Activated T-cell treated with anti-CD3 and anti-CD28 coated beads for 4 hours (primary cell): ENCODE results near the gene GLDN.

ENCODE experiments used
- DNase-seq: peaks from one replicate; pipeline ENCODE4 v3.0.0-alpha.2; 2020

The GLDN gene

GRCh38 chr15:51341366-51342226, at the start of gene GLDN:
TSS of gene GLDN (plus strand) at chr15:51341655. CDS start at chr15:51341685, 30 bp downstream.
- no peak for DNase-seq

DNA sequence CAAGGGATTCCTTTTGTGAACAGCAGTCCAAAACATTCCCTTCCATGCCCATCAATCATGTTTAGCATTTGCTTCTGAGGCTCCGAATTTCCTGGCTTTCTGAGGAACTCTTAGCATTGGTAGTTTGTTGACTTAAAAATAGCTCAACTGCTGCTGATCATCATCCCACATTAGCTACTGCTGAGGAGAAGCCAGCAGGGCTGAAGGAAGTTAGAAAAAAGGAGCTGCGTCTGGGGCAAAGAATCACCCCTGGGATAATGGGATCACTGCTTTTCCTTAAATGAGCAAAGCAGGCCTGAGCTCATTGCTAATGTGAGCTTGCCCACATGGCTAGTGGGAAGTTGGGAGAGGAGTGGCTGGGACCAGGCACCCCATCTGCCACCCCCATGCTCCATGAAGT, 42.8 kb upstream of the GLDN start:
- DNase-seq = no peak

GRCh38 chr15:51299187-51300015, 42.1 kb upstream of the GLDN start:
- no peak for DNase-seq

GRCh38 chr15:51302480-51302879, 39.0 kb upstream of the GLDN start:
- no peak for DNase-seq

GRCh38 chr15:51303462-51303980, 37.9 kb upstream of the GLDN start:
- no peak for DNase-seq

DNA sequence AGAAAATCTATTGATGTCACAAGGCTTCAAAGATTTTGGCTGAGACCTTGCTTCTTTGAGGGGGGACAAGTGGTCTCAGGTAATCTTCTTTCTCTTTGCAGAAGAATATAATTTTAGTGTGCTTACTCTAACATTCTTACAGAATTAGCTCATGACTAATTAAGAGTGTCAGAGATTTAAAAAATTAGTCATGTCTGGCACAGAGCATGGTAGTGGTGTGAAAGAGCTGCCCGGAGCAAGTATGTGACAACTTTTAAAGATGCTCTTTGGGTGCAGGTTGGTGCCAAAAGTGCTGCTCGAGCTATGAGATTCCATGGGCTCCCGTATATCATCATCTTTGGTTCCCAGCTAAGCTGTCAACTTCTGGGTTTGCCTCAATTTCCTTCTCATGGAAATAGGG, 34.1 kb upstream of the GLDN start:
- DNase-seq = no peak

- DNase-seq = no peak
These were observed 33.6 kb upstream of the GLDN start for GRCh38 chr15:51307811-51308210.

GRCh38 chr15:51310064-51310463, 31.4 kb upstream of the GLDN start:
- DNase-seq = no peak

- no peak for DNase-seq
These were observed 29.9 kb upstream of the GLDN start for GRCh38 chr15:51311510-51311909.

- no peak for DNase-seq
These were observed 29.0 kb upstream of the GLDN start for GRCh38 chr15:51312166-51313073.

DNA sequence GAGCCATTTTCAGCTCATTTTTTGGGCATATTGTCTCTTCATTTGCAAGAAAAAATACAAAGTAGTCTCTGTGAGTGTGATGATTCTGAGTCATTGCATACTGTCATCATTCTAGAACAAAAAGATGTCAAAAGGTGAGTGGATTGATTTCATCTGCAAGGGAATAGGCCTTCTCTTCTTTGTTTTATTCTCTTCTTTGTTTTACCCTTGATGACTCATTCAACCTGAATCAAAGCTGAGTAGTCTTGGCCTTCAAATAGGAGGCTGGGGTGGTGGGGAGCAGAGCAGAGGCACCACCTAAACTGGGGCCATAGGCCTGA, 28.4 kb upstream of the GLDN start:
- no peak for DNase-seq

GRCh38 chr15:51313644-51314280, 27.7 kb upstream of the GLDN start:
- DNase-seq = no peak

GRCh38 chr15:51314391-51315337, 26.8 kb upstream of the GLDN start:
- DNase-seq = no peak

DNA sequence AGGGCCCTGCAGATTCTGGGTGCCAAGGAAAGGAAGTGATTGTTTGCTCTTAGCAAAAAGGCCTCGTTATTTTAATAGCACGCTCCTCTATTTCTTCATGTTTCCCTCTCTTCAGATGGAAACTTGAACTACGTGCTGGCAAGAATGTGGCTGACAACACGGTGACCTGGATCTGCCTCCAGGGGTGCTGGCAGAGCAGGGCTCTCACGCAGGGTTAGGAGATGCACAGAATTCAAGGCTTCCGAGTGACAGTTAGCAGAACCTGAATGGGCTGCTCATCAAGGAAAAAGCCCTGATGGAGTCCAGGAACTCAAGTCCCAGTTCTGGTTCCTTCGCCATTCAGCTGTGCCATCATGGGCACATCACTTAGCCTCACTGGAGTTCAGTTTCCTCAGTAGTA, 25.7 kb upstream of the GLDN start:
- DNase-seq = no peak

- DNase-seq = no peak
These were observed 24.8 kb upstream of the GLDN start for GRCh38 chr15:51316636-51317035.

DNA sequence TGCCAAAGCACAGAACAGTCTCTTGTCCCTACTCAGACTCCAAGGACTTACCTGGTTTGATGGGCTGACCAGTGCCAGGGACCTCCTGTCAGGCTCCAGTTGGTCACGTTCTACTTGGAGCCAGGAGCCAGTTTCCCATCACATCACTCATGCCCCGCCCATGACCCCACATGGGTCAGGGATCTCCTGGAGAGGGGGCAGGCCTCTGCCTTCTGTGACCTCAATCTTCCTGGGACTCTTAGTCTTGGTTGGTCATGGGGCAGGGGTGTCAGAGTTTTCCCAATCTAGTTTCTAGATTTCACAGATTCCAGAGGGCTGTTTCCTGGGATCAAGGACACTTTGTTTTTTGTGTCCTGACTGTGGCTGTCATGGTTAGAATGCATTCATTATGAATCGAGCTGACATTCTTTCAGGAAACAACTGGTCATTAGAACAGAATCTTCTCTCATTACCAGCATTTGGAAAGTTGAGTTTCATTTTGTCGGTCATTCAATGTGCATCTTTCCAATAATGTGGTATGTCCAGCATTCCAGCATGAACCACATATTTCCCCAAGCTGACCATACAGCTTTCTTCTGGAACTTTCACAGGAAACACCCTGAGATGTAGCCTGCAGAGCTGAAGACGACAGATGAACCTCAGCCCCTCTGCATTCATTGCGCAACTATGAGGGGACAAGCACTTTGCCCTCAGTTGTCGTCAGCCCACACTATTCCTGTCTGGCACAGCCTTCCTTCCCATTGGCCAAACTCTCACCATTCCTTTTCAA, 22.9 kb upstream of the GLDN start:
- DNase-seq = no peak

GRCh38 chr15:51319539-51319938, 21.9 kb upstream of the GLDN start:
- DNase-seq = no peak

- DNase-seq = no peak
These were observed 20.6 kb upstream of the GLDN start for GRCh38 chr15:51320843-51321242.

GRCh38 chr15:51321316-51321715, 20.1 kb upstream of the GLDN start:
- DNase-seq = no peak

- no peak for DNase-seq
These were observed 18.7 kb upstream of the GLDN start for GRCh38 chr15:51322621-51323296.
